ENCODE results near the gene EPB41L5.

GRCh38 chr2:120206022-120206581 lies 193.2 kb downstream of the EPB41L5 start:
- TF ChIP-seq EP300 (IDR thresholded peaks at IDR 0.05), result no peak
- TF ChIP-seq CTCF (IDR thresholded peaks at IDR 0.05), result peak in 1 of 4 experiments; percentile 49
- TF ChIP-seq POLR2A (IDR thresholded peaks at IDR 0.05), result no peak
- TF ChIP-seq POLR2AphosphoS5 (IDR thresholded peaks at IDR 0.05), result no peak
